Neuronal stem cell (in vitro differentiated cells): ENCODE data around the gene TTC6.

Experiments used
- DNase-seq: peaks from one replicate; pipeline ENCODE4 v3.0.0-alpha.2; 2013; ENCODE audit warnings: low spot score
- H2AFZ ChIP-seq: one replicate; pipeline ENCODE4 v1.6.1; 2013; ENCODE audit warnings: mild to moderate bottlenecking, low read length, inconsistent platforms
- H2AK5ac ChIP-seq: 2 replicates; pipeline ENCODE4 v1.6.1; 2013; ENCODE audit warnings: low read depth, mild to moderate bottlenecking, inconsistent platforms, low read length, moderate library complexity, mixed read lengths
- H2BK120ac ChIP-seq: 2 replicates; pipeline ENCODE4 v1.6.1; 2013; ENCODE audit warnings: low read depth, mild to moderate bottlenecking, inconsistent platforms, low read length, moderate library complexity, mixed read lengths
- H2BK12ac ChIP-seq: one replicate; pipeline ENCODE4 v1.6.1; 2013; ENCODE audit warnings: low read length, inconsistent platforms
- H2BK15ac ChIP-seq: 2 replicates; pipeline ENCODE4 v1.6.1; 2013; ENCODE audit warnings: mild to moderate bottlenecking, low read length, inconsistent platforms, mixed read lengths
- H2BK5ac ChIP-seq: one replicate; pipeline ENCODE4 v1.6.1; 2013; ENCODE audit warnings: inconsistent platforms, mild to moderate bottlenecking, low read length, moderate library complexity
- H3K14ac ChIP-seq: one replicate; pipeline ENCODE4 v1.6.1; 2013; ENCODE audit warnings: low read length, inconsistent platforms
- H3K18ac ChIP-seq: 2 replicates; pipeline ENCODE4 v1.6.1; 2013; ENCODE audit warnings: low read length, inconsistent platforms
- H3K23ac ChIP-seq: 2 replicates; pipeline ENCODE4 v1.6.1; 2013; ENCODE audit warnings: low read depth, mild to moderate bottlenecking, mixed read lengths, low read length, inconsistent platforms; ENCODE audit not compliant: poor library complexity
- H3K27ac ChIP-seq: replicated peaks from 3 replicates; pipeline ENCODE4 v1.5.1; 2013; ENCODE audit warnings: low read length, inconsistent platforms
- H3K27me3 ChIP-seq, 3 experiments: 2 replicates each; pipeline ENCODE4 v1.6.1; 2013; ENCODE audit warnings: low read length in 3 of 3, mild to moderate bottlenecking in 2 of 3, inconsistent platforms in 1 of 3, low read depth in 1 of 3, mixed read lengths in 1 of 3, moderate library complexity in 1 of 3; ENCODE audit not compliant: control insufficient read depth in 3 of 3, insufficient read depth in 3 of 3
- H3K36me3 ChIP-seq, 2 donors: replicated peaks in 1 of 2; 2 replicates each; pipeline ENCODE4 v1.6.1; 2013; ENCODE audit warnings: low read length in 2 of 2; ENCODE audit not compliant: control insufficient read depth in 2 of 2, insufficient read depth in 2 of 2
- H3K4ac ChIP-seq: 2 replicates; pipeline ENCODE4 v1.6.1; 2013; ENCODE audit warnings: inconsistent platforms, mild to moderate bottlenecking, low read length, moderate library complexity
- H3K4me1 ChIP-seq, 2 donors: 1 replicate in 1 of 2; 2 replicates in 1 of 2; pipeline ENCODE4 v1.6.1; 2013; ENCODE audit warnings: low read length in 2 of 2, low read depth in 1 of 2; ENCODE audit not compliant: control insufficient read depth in 2 of 2, insufficient read depth in 1 of 2
- H3K4me2 ChIP-seq: one replicate; pipeline ENCODE4 v1.6.1; 2013; ENCODE audit warnings: mild to moderate bottlenecking, low read length, inconsistent platforms; ENCODE audit not compliant: insufficient read depth, poor library complexity, severe bottlenecking
- H3K4me3 ChIP-seq, 2 donors: 2 replicates each; pipeline ENCODE4 v1.5.1; 2013; ENCODE audit warnings: low read length in 2 of 2, mild to moderate bottlenecking in 2 of 2, inconsistent platforms in 1 of 2, moderate library complexity in 1 of 2
- H3K79me1 ChIP-seq: one replicate; pipeline ENCODE4 v1.6.1; 2013; ENCODE audit warnings: low read depth, mild to moderate bottlenecking, inconsistent platforms, low read length, moderate library complexity
- H3K9ac ChIP-seq: one replicate; pipeline ENCODE4 v1.6.1; 2013; ENCODE audit warnings: mild to moderate bottlenecking, low read depth, low read length, inconsistent platforms; ENCODE audit not compliant: poor library complexity
- H3K9me3 ChIP-seq, 2 donors: replicated peaks in 1 of 2; 2 replicates each; pipeline versions ENCODE3 to v1.6.1; 2013; ENCODE audit warnings: low read length in 2 of 2, mild to moderate bottlenecking in 2 of 2, inconsistent platforms in 1 of 2, low read depth in 1 of 2, mixed read lengths in 1 of 2, moderate library complexity in 1 of 2; ENCODE audit not compliant: control insufficient read depth in 2 of 2, insufficient read depth in 1 of 2
- H4K8ac ChIP-seq: one replicate; pipeline ENCODE4 v1.6.1; 2013; ENCODE audit warnings: low read depth, mild to moderate bottlenecking, inconsistent platforms, low read length, moderate library complexity
- H4K91ac ChIP-seq: one replicate; pipeline ENCODE4 v1.6.1; 2013; ENCODE audit warnings: low read length, low read depth, mild to moderate bottlenecking, inconsistent platforms; ENCODE audit not compliant: poor library complexity
- WGBS, 2 donors: extraction: QIAGEN DNeasy Blood & Tissue Kit; methylation state at CpG; one replicate each; pipeline ENCODE4 v1.1.7; 2013; ENCODE audit warnings: missing lambda C conversion rate in 2 of 2, mixed read lengths in 1 of 2; ENCODE audit not compliant: insufficient read length in 2 of 2, insufficient replicate concordance in 1 of 2; ENCODE audit errors: extremely low coverage in 2 of 2; 5-methylcytosine and 5-hydroxymethylcytosine counted together

TTC6 gene

GRCh38 chr14:37569729-37570128 lies 25.7 kb upstream of the TTC6 start:
- Histone ChIP-seq H3K27me3 (no peaks in the 10 kb centered on the region), H3K9me3 (no peaks in the 10 kb centered on the region), H3K14ac (no peak overlapping the region), H3K4me2 (no peak overlapping the region), H2BK15ac (no peak overlapping the region), H2BK12ac (no peak overlapping the region), H3K4me1 (peaks cover 0 to 2% of the 10 kb centered on the region in 2 donors), H2AK5ac (no peak overlapping the region), H3K79me1 (no peaks in the 10 kb centered on the region), H3K18ac (no peak overlapping the region), H3K4me3 (no peak overlapping the region), H3K4ac (no peak overlapping the region), H2BK5ac (no peak overlapping the region), H3K9ac (no peak overlapping the region), H2AFZ (no peak overlapping the region), H3K23ac (no peak overlapping the region), H2BK120ac (no peak overlapping the region), H3K36me3 (no peaks in the 10 kb centered on the region), H4K8ac (no peak overlapping the region), H4K91ac (no peak overlapping the region), H3K27ac (no peak overlapping the region)
- no peak for DNase-seq
- WGBS, 2 donors: no CpG with 5 or more reads among the region's 7 CpGs

- WGBS, 2 donors: 100% methylated on average over 1 of the region's 4 CpGs; no CpG with 5 or more reads in 1 of the 2 donors
Measured at GRCh38 chr14:37571391-37571790, 24.0 kb upstream of the TTC6 start.

GRCh38 chr14:37573356-37573755 lies 22.1 kb upstream of the TTC6 start:
- no peak for DNase-seq
- H3K79me1 ChIP-seq: no peaks in the 10 kb centered on the region
- no CpG with 5 or more reads among the region's 2 CpGs for WGBS, 2 donors
- H3K4ac ChIP-seq: no peak overlapping the region
- no peaks in the 10 kb centered on the region for H3K4me1 ChIP-seq
- H3K23ac ChIP-seq: no peak overlapping the region
- no peak overlapping the region for H4K91ac ChIP-seq
- H3K14ac ChIP-seq: no peak overlapping the region
- H2AFZ ChIP-seq: no peak overlapping the region
- no peak overlapping the region for H3K4me2 ChIP-seq
- H2BK5ac ChIP-seq: no peak overlapping the region
- no peak overlapping the region for H4K8ac ChIP-seq
- H3K36me3 ChIP-seq: no peaks in the 10 kb centered on the region
- H3K9ac ChIP-seq: no peak overlapping the region
- H3K4me3 ChIP-seq: no peak overlapping the region
- H3K9me3 ChIP-seq: no peaks in the 10 kb centered on the region
- H2BK120ac ChIP-seq: no peak overlapping the region
- H3K27me3 ChIP-seq: peaks cover 0 to 5% (median 0%) of the 10 kb centered on the region in 3 experiments
- no peak overlapping the region for H2BK12ac ChIP-seq
- no peak overlapping the region for H3K27ac ChIP-seq
- H2AK5ac ChIP-seq: no peak overlapping the region
- H2BK15ac ChIP-seq: no peak overlapping the region
- no peak overlapping the region for H3K18ac ChIP-seq

More at GRCh38 chr14:37571391-37571790, 24.0 kb upstream of the TTC6 start:
- H3K4me1 ChIP-seq: peaks cover 0 to 2% of the 10 kb centered on the region in 2 donors
- H2BK120ac ChIP-seq: no peak overlapping the region
- no peaks in the 10 kb centered on the region for H3K79me1 ChIP-seq
- no peak overlapping the region for H3K4me2 ChIP-seq
- no peaks in the 10 kb centered on the region for H3K27me3 ChIP-seq
- H2AK5ac ChIP-seq: no peak overlapping the region
- H3K23ac ChIP-seq: no peak overlapping the region
- H3K9me3 ChIP-seq: no peaks in the 10 kb centered on the region
- H3K4me3 ChIP-seq: no peak overlapping the region
- no peak overlapping the region for H2BK12ac ChIP-seq
- H4K8ac ChIP-seq: no peak overlapping the region
- no peak overlapping the region for H3K27ac ChIP-seq
- H3K18ac ChIP-seq: no peak overlapping the region
- H4K91ac ChIP-seq: no peak overlapping the region
- DNase-seq: no peak
- H3K9ac ChIP-seq: no peak overlapping the region
- H3K4ac ChIP-seq: no peak overlapping the region
- no peaks in the 10 kb centered on the region for H3K36me3 ChIP-seq
- H2BK15ac ChIP-seq: no peak overlapping the region
- H2AFZ ChIP-seq: no peak overlapping the region
- no peak overlapping the region for H2BK5ac ChIP-seq
- no peak overlapping the region for H3K14ac ChIP-seq

- no peak overlapping the region for H3K4me3 ChIP-seq
- no peaks in the 10 kb centered on the region for H3K36me3 ChIP-seq
- no peak overlapping the region for H2AFZ ChIP-seq
- no peak overlapping the region for H3K4me2 ChIP-seq
- no peak overlapping the region for H2BK15ac ChIP-seq
- peaks cover under 1 to 53% (median 27%) of the 10 kb centered on the region in 3 experiments for H3K27me3 ChIP-seq
- no peak overlapping the region for H2AK5ac ChIP-seq
- WGBS, 2 donors: no CpG with 5 or more reads among the region's 9 CpGs
- H2BK12ac ChIP-seq: no peak overlapping the region
- H3K4me1 ChIP-seq: peaks cover 2 to 7% of the 10 kb centered on the region in 2 donors
- no peak overlapping the region for H3K23ac ChIP-seq
- no peak overlapping the region for H4K91ac ChIP-seq
- no peak overlapping the region for H3K9ac ChIP-seq
- no peak overlapping the region for H3K14ac ChIP-seq
- H4K8ac ChIP-seq: no peak overlapping the region
- no peaks in the 10 kb centered on the region for H3K9me3 ChIP-seq
- H2BK5ac ChIP-seq: no peak overlapping the region
- H2BK120ac ChIP-seq: no peak overlapping the region
- no peak overlapping the region for H3K4ac ChIP-seq
- no peak for DNase-seq
- H3K79me1 ChIP-seq: no peaks in the 10 kb centered on the region
- no peak overlapping the region for H3K27ac ChIP-seq
- H3K18ac ChIP-seq: no peak overlapping the region
Measured at GRCh38 chr14:37579274-37579673, 16.2 kb upstream of the TTC6 start.
